IPS DF 19.7 (cell line): ENCODE measurements around the gene NEAT1.

ENCODE experiments used
- DNase-seq: peaks from one replicate; pipeline ENCODE4 v3.0.0-alpha.2; 2013; ENCODE audit warnings: low read depth, low spot score

Gene NEAT1

GRCh38 chr11:65433657-65434056 is 11.1 kb downstream of the NEAT1 start:
- DNase-seq, result no peak

DNA sequence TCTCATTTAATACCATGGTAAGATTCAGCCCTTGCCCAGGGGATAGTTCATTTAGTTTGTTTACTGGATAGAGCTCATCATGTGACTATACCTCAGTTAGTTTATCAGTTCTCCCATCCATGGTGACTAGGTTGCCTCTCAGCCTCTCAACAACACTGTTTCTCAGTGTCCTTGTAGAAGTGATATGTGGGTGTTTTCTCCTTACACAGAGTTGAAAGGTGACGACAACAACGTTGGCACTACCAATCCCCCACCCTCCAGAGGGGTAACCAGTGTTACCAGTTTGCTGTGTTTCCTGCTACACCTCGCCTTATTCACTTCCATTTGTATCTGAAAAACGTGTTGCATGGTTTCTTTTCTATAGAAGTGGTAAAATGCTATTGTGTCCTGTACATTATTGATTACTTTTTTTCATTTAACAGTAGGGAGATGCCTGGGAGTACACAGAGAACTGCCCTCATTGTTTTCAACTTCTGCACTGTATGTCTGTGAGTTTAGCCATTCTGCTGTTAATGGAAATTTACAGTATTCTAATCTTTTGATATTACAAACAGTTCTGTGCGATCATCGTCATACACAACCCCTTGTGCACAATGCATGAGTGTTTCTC is 11.6 kb downstream of the NEAT1 start:
- no peak for DNase-seq

DNA sequence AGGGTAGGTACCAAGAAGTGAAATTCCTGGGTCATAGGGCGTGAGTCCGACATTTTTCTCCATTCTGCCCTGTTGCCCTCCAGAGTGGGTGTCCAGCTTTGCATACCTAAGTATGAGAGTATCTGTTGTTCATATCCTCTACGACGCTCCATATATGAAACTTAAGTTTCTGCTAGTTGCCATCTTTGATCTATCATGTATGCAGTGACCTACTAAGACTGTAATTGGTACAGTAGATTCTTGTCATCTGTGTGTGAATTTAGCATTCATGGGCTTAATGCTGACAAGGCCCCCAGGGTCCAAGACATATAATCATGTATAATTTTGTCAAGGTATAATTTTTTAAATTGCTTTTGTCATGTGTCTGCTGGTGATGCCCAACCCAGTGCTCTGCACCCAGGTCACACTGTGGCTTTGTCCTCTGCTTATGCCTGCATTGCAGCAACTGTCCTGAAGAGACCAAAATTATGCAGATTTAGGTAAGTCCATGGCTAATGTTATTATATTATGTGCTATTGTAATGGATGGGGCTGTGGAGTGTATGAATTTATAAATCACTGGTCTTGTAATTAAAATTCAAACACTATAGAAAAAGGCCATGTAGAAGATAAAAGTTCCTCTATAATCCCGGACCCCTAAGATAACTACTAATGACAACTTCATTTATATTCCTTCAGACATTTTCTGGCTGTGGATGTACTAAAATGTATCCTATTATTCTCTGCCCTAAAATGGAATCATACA is 12.2 kb downstream of the NEAT1 start:
- no peak for DNase-seq

GRCh38 chr11:65435411-65435931 is 12.9 kb downstream of the NEAT1 start:
- no peak for DNase-seq

- no peak for DNase-seq
Measured at GRCh38 chr11:65435981-65436411, 13.4 kb downstream of the NEAT1 start.

DNA sequence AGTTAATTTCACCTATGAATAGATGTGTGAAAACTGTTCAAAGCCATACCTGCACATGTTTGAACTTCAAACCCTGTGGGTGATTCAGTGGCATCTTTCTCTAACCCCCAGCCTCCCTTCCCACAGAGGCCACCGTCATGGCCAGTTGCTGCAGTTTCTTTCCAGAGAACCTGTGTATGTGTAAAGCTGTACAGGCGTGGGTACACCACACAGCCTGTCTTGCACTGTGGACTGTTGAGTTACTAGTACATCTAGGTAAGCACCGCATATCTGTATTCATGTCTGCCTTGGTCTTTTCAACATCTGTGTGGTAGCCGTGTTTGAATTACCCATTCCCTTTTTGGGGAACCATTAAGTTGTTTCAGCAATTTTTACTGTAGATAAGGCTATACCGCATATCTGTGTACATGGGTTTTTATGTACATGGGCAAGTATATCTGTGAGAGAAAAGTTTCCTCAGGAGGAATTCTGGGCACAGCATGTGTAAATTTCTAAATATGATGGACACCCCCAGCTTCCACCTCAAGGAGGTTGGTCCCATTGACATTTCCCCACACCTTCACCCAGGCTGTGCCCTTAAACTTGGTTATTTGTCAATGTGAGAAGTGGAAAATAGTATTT is 13.9 kb downstream of the NEAT1 start:
- DNase-seq, result no peak

DNA sequence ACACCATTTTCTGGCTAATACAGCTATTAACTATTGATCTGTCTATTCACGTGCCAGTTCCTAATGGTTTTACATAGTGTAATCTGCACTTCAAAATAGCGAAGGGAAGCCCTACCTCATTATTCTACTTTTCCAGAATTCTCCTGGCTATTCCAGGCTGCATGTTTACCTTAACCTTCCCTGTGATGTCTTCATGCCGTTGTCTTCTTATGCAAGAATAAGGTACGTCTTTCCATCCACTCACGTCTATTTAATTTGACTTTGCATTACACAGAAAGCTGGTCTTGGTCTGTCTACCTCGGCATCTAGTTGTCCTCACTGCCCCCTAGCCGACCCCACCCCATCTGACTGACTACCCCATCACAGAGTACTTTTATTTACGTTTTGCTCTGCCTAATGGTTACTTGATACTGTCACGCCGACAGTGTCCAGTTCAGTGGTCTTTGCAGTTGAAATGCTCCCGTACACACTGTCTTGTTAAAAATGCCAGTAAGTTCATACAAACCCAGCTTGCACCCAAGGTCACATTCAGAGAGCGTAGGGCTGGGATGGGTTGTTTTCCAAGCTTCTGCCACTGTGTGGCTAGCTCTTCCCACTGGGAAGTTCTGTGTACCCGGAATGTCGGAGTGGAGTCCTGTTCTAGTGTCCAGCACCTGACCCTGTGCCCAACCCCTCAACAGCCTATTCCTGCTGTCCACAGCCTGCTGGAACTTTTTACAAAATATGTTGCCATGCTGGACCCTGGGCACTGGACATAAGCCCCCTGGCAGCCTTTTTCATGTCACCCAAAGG is 15.0 kb downstream of the NEAT1 start:
- no peak for DNase-seq

DNA sequence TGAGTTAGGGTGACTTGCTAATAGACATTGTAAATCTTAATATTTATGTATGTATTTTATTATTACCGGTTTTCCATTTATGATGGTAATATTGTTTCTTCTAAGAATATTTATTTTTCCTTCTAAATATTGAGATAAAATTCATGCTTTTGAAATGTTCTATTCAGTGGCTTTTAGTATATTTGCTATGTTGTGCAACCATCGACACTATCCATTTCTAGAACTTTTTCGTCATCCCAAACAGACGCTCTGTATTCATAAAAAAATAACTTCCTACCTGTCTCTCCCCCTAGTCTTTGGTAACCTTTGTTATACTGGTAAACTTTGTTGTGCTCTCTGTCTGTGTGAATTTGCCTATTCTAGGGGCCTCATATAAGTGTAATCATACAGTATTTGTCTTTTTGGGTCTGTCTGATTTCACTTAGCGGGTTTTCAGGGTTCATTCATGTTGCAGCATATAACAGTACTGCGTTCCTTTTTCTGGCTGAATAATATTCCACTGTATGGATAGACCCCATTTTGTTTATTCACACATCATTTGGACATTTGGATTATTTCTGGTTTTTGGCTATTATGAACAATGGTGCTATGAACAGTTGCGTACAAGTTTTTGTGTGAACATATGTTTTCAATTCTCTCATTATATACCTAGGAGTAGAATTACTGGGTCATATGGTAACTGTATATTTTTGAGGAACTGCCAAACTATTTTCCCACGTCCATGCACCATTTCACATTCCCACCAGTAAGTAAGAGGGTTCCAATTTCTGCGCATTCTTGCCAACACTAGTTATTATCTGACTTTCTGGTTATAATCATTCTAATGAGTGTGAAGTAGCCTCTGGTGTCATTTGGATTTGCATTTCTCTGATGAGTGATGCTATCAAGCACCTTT is 15.9 kb downstream of the NEAT1 start:
- DNase-seq, result no peak

- DNase-seq, result no peak
Measured at GRCh38 chr11:65439331-65440181, 17.0 kb downstream of the NEAT1 start.

- no peak for DNase-seq
Measured at GRCh38 chr11:65440831-65441499, 18.4 kb downstream of the NEAT1 start.

GRCh38 chr11:65442842-65443331 is 20.3 kb downstream of the NEAT1 start:
- DNase-seq, result no peak

DNA sequence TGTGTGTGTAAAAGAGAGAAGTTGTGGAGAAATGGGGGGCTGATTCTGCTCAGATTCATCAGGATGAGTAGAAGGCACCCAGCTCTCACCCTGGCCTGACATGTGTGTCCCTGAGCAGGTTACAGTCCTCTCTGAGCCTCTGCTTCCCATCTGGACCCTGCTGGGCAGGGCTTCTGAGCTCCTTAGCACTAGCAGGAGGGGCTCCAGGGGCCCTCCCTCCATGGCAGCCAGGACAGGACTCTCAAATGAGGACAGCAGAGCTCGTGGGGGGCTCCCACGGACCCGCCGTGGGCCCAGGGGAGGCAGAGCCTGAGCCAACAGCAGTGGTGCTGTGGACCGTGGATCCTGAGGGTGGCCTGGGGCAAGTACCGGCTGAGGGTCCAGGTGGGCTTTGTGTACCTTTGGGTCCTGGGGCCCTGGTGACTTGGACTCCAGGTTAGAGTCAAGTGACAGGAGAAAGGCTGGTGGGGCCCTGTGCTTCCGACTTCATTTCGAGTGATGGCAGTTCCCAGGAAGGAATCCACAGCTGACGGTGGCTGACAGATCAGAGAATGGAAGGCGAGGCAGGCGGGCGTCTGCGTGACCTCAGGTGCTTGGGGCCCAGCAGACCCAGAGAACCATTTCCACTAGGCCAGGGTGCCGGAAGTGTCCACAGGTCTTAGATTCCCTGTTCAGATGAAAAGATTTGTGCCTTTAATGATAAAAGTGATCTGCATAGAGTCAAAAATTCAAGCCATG is 21.9 kb downstream of the NEAT1 start:
- no peak for DNase-seq

DNA sequence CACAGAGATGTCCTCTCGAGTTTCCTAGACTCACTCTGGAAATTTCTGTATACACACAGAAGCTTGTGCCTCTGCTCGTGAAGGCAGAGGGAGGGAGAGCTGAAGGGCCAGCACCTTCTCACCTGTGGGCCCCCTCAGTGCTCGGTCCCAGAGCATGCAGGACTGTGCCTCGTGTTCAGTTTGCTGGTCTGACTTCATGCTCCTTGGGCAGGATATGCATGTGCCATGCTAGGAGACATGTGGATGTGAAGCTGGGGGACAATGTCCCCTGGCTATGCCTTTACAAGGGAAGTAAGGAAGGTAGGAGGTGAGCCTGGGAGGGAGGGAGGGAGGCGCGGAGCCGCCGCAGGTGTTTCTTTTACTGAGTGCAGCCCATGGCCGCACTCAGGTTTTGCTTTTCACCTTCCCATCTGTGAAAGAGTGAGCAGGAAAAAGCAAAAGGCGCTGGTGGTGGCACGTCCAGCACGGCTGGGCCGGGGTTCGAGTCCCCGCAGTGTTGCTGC is 22.6 kb downstream of the NEAT1 start:
- DNase-seq, result no peak

DNA sequence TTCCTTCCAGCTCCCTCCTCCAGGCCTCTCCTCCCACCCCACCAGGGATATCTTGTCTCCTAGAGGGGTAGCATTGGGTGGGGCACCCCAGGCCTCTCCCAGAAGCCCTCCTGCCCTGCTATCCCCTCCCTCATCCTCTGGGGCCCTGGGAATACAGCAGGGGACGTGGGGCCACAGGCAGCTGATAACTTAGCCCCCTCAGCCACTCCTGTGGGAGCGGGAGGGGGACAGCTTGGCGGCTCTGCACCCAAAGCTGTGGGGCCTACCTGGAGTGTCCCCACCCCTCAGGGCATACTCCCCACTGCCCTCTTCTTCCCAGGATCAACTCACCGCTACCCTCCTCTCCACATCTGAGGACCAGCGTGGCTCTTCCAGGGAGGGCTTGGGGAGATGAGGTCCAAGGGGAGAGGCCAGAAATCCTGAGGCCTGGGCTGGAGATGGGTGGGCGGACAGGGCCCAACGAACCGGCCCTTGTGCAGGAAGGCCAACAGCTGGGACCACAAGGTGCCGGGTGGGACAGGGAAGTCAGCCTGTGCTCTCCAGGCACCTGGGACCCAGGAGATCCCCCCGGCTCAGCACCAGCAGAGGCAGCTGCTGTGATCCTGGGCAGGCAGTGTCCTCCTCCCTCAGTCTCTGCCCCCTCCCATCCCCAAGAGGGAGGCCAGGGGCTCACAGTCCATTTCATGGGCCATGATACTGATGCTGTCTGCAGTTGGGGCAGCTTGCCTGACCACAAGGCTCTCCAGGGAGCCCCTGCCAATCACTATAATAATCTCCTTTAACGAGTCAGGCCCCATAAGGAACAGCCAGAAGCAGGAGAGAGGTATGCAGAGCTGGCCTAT is 23.2 kb downstream of the NEAT1 start:
- no peak for DNase-seq

GRCh38 chr11:65446446-65447277 is 24.1 kb downstream of the NEAT1 start:
- DNase-seq, result no peak

GRCh38 chr11:65448074-65448417 is 25.4 kb downstream of the NEAT1 start:
- no peak for DNase-seq
